Uterus (tissue), 4 donors: ENCODE measurements around the gene EXOC2. TPM values are rescaled to one million over a fixed set of nuclear protein-coding genes. Genes with fewer than 3 reads are reported as not detected.

ENCODE experiments used
- DNase-seq, 2 donors: peaks; one replicate each; pipeline ENCODE4 v3.0.0-alpha.2; 2019 to 2020
- H3K27ac ChIP-seq, 2 donors: fragments of 200-600 bp; sonication (generic); 1 replicate in 1 of 2; 2 replicates in 1 of 2; pipeline ENCODE4 v1.5.1; 2016 to 2018
- H3K27me3 ChIP-seq, 2 donors: fragments of 200-600 bp; sonication (generic); one replicate each; pipeline ENCODE4 v1.5.1; 2018 to 2019; ENCODE audit warnings: control low read depth in 1 of 2
- H3K36me3 ChIP-seq, 2 donors: fragments of 200-600 bp; sonication (generic); one replicate each; pipeline ENCODE4 v1.5.1; 2019; ENCODE audit warnings: control low read depth in 1 of 2
- H3K4me1 ChIP-seq, 2 donors: fragments of 200-600 bp; sonication (generic); one replicate each; pipeline ENCODE4 v1.5.1; 2018 to 2019; ENCODE audit warnings: control low read depth in 1 of 2
- H3K4me3 ChIP-seq, 2 donors: fragments of 200-600 bp; sonication (generic); 1 replicate in 1 of 2; 2 replicates in 1 of 2; pipeline ENCODE4 v1.5.1; 2018 to 2019; ENCODE audit warnings: mild to moderate bottlenecking in 1 of 2
- H3K9me3 ChIP-seq, 2 donors: fragments of 200-600 bp; sonication (generic); one replicate each; pipeline ENCODE4 v1.5.1; 2019; ENCODE audit warnings: control low read depth in 1 of 2
- POLR2A ChIP-seq, 2 donors: fragments of 450-650 bp; IDR thresholded peaks; one replicate each; pipeline ENCODE4 v1.6.1; 2016; ENCODE audit warnings: antibody characterized with exemption in 2 of 2, mild to moderate bottlenecking in 1 of 2, moderate library complexity in 1 of 2
- intact Hi-C: fragments of 100-400 bp; cut with DNase I; formaldehyde crosslinking; loops from one replicate; pipeline ENCODE4 v1.15.1; 2023; ENCODE audit warnings: low total_unique reads
- total RNA-seq, 4 donors: library from RNA; depleted of rRNA in 3 of 4; stranded (reverse); fragments of >200 nt in 3 of 4; gene quantifications; one replicate each; pipeline versions ENCODE4 v1.1.0 to v1.2.4, GENCODE V29; 2014 to 2023
- TF ChIP-seq, protein P1 (sequence below), 4 experiments: fragments of 200-600 bp in 2 of 4; fragments of 450-650 bp in 2 of 4; sonication (generic) in 2 of 4; IDR thresholded peaks; one replicate each; pipeline ENCODE4 v1.5.1; 2016 to 2019; ENCODE audit warnings: antibody characterized with exemption in 4 of 4, mild to moderate bottlenecking in 2 of 4, moderate library complexity in 1 of 4
- donor health status: DM: yes; HTN: yes; CAD: no.

The EXOC2 gene
- total RNA-seq, 4 donors from 2014 or later = 12.3 to 27.0 (median 22.9) TPM

DNA sequence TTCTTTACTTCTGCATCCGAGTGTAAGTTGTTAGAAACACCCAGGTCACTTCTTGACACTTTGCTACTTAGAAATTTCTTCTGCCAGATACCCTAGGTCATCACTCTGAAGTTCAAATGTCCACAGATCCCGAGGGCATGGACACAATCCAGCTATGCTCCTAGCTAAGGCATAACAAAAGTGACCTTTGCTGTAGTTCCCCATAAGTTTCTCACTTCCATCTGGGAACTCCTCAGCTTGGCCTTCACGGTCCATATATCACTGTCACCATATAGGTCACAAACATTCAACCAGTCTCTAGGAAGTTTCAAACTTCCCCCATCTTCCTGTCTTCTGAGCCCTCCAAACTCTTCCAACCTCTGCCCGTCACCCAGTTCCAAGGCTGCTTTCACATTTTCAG is 236.1 kb downstream of the EXOC2 start:
- Histone ChIP-seq H3K4me1 (no peaks in the 10 kb centered on the region), H3K36me3 (no peaks in the 10 kb centered on the region), H3K4me3 (no peak overlapping the region), H3K9me3 (no peaks in the 10 kb centered on the region), H3K27ac (no peak overlapping the region), H3K27me3 (no peaks in the 10 kb centered on the region)
- no peak for DNase-seq
- TF ChIP-seq, protein P1, sequence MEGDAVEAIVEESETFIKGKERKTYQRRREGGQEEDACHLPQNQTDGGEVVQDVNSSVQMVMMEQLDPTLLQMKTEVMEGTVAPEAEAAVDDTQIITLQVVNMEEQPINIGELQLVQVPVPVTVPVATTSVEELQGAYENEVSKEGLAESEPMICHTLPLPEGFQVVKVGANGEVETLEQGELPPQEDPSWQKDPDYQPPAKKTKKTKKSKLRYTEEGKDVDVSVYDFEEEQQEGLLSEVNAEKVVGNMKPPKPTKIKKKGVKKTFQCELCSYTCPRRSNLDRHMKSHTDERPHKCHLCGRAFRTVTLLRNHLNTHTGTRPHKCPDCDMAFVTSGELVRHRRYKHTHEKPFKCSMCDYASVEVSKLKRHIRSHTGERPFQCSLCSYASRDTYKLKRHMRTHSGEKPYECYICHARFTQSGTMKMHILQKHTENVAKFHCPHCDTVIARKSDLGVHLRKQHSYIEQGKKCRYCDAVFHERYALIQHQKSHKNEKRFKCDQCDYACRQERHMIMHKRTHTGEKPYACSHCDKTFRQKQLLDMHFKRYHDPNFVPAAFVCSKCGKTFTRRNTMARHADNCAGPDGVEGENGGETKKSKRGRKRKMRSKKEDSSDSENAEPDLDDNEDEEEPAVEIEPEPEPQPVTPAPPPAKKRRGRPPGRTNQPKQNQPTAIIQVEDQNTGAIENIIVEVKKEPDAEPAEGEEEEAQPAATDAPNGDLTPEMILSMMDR (IDR thresholded peaks at IDR 0.05) = no peak
- no peak for TF ChIP-seq POLR2A (IDR thresholded peaks at IDR 0.05)
- intact Hi-C loops = no loop called here

DNA sequence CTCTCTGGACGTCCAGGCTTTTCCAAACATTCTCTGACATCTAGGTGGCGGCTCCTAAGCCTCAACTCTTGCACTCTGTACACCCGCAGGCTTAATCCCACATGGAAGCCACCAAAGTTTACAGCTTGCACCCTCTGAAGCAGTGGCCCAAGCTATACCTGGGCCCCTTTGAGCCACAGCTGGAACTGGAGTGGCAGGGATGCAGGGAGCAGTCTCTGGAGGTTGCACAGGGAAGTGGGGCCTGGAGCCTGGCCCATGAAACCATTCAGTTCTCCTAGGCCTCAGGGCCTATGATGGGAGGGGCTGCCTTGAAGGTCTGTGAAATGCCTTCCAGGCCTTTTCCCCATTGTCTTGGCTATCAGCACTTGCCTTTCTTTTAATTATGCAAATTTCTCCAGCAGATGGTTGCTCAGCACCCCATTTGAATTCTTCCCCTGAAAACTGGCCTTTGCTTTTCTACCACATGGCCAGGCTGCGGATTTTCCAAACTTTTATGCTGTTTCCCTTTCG is 236.5 kb downstream of the EXOC2 start:
- Histone ChIP-seq H3K27ac (no peak overlapping the region), H3K4me1 (no peaks in the 10 kb centered on the region), H3K36me3 (no peaks in the 10 kb centered on the region), H3K4me3 (no peak overlapping the region), H3K27me3 (no peaks in the 10 kb centered on the region), H3K9me3 (no peaks in the 10 kb centered on the region)
- intact Hi-C loops = no loop called here
- TF ChIP-seq, protein P1 (IDR thresholded peaks at IDR 0.05) = no peak
- TF ChIP-seq POLR2A (IDR thresholded peaks at IDR 0.05) = no peak
- no peak for DNase-seq

DNA sequence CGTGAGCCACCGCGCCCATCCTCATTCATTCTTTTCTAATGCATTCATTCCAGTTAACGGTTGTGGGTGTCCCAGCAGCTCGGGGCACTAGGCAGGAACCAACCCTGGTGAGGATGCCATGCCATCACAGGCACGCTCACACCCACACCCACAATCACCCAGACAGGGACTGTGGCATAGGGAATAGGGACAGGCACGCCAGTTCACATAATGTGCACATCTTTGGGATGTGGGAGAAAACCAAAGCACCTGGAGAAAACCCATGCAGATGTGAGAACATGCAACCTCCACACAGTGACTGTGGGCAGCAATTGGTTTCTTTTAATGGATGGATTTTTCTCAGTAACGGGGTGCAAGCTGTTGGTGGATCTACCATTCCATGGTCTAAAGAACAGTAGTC is 237.1 kb downstream of the EXOC2 start:
- intact Hi-C loops = no loop called here
- H3K4me1 ChIP-seq = no peaks in the 10 kb centered on the region
- no peaks in the 10 kb centered on the region for H3K9me3 ChIP-seq
- H3K27me3 ChIP-seq = no peaks in the 10 kb centered on the region
- H3K27ac ChIP-seq = no peak overlapping the region
- TF ChIP-seq, protein P1 (IDR thresholded peaks at IDR 0.05) = no peak
- no peak for TF ChIP-seq POLR2A (IDR thresholded peaks at IDR 0.05)
- no peaks in the 10 kb centered on the region for H3K36me3 ChIP-seq
- no peak for DNase-seq
- no peak overlapping the region for H3K4me3 ChIP-seq

DNA sequence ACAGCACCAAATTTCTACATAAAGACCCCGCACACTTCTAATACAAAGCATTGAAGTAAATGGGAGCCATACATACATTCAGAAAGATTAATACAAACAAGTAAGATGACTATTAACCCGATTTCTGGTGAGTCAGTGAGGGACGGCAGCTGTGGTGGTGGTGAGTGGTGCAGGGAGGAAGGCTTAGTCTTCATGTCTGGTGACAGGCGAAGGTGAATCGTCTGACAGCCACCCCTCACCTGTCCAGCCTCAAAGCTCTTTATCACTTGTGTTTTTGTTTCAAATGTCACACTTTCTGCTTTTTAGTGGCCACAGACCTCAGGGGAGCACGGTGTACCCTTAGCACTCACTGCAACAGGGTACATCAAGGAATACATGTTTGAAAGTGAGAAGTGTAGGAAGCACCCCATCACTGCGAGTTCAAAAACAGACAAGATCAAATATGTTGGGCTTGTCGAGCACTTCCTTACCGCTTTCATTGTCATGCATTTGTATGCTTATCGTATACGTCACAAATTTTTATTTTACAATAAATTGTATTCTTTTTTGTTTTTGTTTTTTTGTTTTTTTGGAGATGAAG is 237.8 kb downstream of the EXOC2 start:
- H3K4me3 ChIP-seq = no peak overlapping the region
- H3K9me3 ChIP-seq = no peaks in the 10 kb centered on the region
- no peak overlapping the region for H3K27ac ChIP-seq
- no peaks in the 10 kb centered on the region for H3K36me3 ChIP-seq
- H3K27me3 ChIP-seq = no peaks in the 10 kb centered on the region
- no peak for DNase-seq
- TF ChIP-seq, protein P1 (IDR thresholded peaks at IDR 0.05) = no peak
- TF ChIP-seq POLR2A (IDR thresholded peaks at IDR 0.05) = no peak
- H3K4me1 ChIP-seq = no peaks in the 10 kb centered on the region
- intact Hi-C loops = no loop called here

DNA sequence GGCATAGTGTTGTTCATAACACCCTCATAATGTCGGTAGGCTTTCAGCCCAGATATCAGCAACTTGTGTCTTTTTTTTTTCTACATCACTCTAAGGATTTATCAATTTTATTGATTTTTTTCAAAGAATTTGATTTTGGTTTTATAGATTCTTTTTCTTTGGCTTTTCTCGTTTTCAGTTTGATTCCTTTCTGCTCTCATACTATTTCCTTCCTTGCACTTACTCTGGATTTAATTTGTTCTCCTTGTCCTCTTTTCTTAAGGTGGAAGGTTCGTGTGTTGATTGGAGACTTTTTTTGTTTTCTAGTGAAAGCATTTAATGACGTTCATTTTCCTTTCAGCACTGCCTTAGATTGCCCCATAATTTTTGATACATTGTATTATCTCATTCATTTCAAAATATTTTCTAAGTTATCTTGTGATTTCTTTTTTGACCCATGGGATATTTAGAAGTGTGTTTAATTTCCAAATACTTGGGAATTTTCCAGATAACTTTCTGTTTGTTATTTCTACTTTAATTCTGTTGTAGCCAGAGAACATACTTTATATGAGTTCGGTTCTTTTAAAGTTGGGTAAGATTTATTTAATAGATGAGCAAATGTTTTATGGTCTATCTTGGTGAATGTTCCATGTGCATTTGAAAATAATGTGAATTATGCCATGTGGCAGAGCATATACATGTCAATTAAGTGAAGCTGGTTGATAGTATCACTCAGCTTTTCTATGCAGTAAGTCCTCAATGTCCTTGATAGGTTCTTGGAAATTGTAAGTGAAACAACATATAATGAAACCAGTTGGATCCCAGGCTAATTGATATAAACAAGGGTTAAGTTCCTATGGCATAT is 238.6 kb downstream of the EXOC2 start:
- TF ChIP-seq, protein P1 (IDR thresholded peaks at IDR 0.05) = no peak
- TF ChIP-seq POLR2A (IDR thresholded peaks at IDR 0.05) = no peak
- no peaks in the 10 kb centered on the region for H3K9me3 ChIP-seq
- no peak overlapping the region for H3K27ac ChIP-seq
- no peak overlapping the region for H3K4me3 ChIP-seq
- H3K27me3 ChIP-seq = no peaks in the 10 kb centered on the region
- no peak for DNase-seq
- no peaks in the 10 kb centered on the region for H3K36me3 ChIP-seq
- no peaks in the 10 kb centered on the region for H3K4me1 ChIP-seq
- intact Hi-C loops = no loop called here
